ENCODE measurements around the gene ZMAT3.
"Not testable (repeated sequence)": the region's sequence is repeated elsewhere in the genome, so short reads cannot be mapped to it uniquely, and the experiment has no call there.

DNA sequence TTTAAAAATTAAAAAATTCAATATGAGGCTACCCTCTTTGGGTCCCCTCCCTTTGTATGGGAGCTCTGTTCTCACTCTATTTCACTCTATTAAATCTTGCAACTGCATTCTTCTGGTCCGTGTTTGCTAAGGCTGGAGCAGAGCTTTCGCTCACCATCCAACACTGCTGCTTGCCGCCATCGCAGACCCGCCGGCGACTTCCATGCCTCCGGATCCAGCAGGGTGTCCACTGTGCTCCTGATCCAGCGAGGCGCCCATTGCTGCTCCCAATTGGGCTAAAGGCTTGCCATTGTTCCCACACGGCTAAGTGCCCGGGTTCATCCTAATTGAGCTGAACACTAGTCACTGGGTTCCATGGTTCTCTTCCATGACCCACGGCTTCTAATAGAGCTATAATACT lies 17.0 kb downstream of the ZMAT3 start:
- not testable (repeated sequence) for TF ChIP-seq CTCF, EZH2phosphoT487 (IDR thresholded peaks at IDR 0.05)

Measured in neural progenitor cell (in vitro differentiated cells).